CD4-positive, alpha-beta T cell treated with Interleukin-12 subunit alpha and Interleukin-12 subunit beta, for 1 hour (primary cell): ENCODE results near the gene CDH8.
"Not testable (repeated sequence)": the region's sequence is repeated elsewhere in the genome, so short reads cannot be mapped to it uniquely, and the experiment has no call there.

Experiments used
- DNase-seq: peaks from one replicate; pipeline ENCODE4 v3.0.0-alpha.2; 2020

The CDH8 gene

DNA sequence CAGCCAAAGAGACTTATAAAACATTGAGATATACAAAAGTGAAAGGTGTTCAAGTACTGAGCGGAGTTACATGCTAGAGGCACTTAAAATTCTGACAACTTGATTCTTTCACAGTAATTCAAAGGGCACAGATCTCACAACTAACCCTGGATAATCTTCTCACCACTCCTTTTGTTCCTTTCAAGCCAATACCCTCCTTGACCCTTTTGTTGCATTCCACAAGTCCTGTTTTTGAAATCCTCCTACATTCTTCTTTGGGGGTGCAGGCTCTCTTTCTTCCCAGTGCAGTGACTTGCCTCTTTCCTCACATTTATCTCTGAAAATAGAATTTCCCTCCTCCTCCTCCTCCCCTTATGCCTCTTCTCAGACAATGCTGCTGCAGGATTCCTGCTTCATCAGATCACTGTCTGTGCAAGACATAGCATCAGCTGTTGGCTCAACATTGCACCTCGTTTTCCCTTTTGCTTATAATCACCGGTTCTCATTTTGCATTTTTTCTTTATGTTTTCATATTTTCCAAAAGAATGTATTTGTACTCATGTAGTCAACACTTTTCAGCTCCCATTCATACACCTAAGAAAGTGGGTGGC lies 199.3 kb downstream of the CDH8 start:
- no peak for DNase-seq

DNA sequence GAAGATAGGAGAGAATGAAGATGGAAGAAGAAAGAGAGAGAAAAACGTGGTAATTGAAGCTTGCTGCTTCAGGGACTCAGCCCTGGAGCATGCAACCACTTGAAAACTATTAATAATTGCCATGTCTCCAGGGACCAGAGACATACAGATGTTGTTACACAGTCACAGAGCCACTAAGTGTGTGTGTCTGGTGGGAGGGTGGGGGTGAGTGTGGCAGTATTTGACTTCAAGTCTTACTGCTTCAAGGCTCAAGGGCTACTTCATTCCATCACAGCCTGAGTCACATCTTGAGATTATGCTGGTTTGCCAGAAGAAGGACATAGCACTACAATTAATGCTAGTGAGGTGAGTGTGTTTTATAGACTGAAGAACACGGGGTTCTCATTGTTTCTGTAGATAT lies 202.2 kb downstream of the CDH8 start:
- DNase-seq = no peak

DNA sequence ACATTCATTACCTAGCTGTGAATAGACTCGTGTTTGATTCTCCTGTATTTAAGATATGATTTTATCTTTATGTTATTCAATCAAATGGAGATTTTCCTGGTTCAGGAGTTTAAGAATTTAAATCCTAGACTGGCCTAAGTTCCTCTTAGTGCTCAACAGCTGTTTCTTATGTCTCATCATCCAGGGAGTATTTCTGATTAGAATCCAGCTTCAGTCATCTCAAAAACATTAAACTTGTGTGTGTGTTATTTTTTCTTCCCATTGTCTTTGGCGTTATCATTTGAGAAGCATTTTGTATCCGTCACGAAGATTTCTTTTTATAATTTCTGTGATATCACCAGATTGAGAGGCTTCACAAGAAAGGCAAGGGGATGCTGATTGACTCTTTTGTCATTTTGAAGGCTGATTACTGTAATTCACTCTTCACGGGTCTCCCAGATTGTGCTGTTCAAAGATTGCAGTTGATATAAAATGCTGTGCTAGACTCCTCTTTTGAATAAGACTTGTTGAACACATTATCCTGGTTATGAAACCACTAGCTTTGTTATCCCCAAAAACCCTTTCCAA lies 204.8 kb downstream of the CDH8 start:
- no peak for DNase-seq

DNA sequence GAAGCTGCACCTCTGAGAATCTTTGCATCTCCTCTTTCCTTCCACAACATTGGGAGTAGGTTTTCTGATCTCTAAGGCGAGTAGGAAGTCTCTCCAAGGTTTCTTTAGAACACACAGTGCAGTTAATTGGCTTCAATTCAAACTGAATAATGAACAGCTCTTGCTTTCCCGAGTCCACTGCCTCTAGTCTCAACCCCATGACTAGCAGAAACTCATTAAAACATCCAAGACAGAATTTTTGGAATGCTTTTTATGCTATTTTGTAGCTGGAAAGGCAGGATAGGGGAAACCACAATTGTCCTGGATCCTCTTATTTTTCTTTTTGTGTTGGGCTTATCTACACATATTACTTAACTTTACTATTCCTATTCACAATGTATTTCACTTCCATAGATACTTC lies 206.6 kb downstream of the CDH8 start:
- no peak for DNase-seq

DNA sequence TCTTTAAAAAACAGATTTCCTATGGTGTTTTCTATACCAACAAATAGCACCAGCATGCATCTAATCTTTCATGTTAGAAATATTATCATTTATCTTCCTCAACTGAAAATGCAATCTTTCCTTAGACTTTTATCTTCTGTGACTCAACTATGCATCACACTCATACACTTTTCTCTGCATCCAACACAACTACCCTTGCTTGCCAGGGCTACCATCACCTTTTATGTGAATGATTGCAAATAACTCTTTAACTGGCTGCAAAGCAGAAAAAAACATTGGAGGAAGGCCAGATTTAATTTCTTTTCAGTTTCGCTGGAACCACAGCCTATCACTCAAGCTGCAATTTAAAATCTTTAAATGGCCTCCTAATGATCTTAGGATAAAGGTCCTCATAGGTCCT lies 212.9 kb downstream of the CDH8 start:
- no peak for DNase-seq

DNA sequence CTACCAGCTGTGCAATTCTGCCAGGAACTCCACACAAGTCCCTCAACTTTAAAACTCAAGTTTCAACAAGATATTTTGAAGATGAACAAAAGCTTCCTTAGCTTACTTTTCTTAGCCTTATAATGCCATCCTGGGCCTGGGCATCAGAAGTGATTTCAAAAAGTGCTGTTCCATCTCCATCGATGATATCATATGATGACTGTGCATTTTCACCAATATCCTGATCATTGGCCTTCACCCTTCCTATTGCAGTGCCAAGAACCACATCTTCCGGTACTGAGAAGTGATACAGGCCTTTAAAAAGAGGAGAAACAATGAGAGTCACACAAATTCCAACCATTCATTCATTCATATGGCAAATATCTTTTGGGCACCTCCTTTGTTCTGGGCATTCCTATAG lies 215.4 kb downstream of the CDH8 start:
- DNase-seq = no peak

DNA sequence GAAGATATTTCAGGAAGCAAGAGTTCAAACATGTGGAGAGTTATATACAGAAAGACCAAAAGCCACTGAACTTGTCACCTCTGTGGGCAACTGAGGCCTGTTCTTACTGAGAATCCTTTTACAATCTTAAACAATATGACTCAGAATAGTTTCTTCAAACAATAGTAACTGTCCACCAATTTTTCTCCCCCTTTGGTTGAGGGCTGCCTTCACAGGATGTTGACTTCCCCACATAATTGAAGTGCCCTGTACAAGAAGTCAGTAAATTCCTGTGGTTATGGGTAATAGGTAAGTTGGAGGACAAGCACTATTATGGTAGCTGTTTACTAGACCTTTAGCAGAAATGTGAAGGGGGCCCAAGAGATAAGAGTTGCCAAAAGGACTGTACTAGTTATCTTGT lies 215.8 kb downstream of the CDH8 start:
- no peak for DNase-seq

DNA sequence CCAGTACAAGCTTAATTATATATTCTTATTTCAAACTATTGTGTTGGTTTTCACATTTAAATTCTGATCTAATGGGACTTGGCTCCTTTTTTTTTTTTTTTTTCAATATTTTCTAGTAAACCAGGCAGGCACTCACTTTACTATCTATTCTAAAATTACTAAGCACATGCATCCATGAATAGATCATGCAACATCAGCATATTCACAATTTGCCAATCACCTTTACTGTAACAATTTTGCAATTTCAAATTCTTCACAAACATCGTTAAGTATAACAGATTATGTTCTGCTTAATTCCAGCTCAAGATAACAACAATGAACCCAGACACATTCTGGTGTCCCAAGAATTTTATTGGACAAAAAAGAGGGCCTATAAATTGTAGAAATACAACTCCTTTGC lies 217.4 kb downstream of the CDH8 start:
- no peak for DNase-seq

DNA sequence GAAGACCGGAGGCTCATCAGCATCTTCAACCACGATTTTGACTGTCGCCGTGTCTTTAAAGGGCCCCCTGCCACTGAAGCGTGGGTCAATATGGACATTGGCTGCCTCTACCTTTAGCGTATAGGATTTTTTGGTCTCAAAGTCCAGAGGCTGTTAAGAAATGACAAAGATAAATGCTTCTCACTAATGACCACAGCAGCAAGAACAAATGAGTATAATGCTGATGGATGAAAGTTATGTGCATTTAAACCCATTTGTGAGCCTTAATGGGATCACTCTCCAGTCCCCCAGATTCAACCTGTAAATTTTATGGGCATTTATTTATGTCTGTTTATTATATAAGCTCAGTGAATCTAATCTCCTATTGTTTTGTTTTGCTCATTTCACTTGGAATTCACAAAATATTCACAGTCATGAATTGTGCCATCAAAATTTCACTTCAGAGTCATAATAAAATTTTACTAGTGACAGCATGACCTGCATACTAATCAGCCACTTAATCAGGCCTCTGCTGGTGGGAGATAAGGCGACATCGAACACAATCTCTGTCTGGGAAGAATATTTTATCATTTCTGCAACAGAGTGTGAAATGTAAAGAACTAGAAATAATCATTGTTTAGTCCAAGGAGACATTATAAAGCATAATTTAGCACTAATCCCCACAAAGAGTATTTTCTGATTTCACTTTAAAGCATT lies 218.5 kb downstream of the CDH8 start:
- no peak for DNase-seq

DNA sequence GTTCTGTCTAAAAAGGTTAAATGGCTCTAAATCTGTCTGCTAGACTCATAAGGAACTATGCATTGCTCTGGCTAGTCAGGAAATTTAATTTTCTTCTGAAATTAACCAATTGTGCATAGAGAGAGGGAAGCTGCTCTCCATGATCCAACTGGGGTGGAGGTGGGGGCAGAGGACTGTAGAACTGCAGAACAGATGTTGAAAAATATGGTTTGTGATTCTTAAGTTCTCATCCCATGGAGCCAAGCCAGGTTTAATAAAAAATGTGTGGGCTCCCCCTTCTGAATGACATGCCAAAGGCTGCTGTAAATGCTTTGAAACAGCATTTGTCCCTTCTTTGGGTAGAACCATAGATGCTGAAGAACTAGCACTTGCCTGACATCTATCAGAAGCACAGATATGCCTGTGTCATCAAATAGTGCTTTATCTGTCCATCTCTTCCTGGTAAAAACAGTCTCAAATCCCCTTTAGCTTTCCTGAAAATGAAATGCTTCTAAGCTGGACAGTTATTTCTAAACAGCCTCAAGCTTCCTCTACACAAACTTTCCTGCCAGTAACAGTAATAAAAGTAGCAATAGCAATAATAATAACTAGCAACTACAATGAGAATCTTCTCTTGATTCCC lies 221.4 kb downstream of the CDH8 start:
- DNase-seq = no peak

DNA sequence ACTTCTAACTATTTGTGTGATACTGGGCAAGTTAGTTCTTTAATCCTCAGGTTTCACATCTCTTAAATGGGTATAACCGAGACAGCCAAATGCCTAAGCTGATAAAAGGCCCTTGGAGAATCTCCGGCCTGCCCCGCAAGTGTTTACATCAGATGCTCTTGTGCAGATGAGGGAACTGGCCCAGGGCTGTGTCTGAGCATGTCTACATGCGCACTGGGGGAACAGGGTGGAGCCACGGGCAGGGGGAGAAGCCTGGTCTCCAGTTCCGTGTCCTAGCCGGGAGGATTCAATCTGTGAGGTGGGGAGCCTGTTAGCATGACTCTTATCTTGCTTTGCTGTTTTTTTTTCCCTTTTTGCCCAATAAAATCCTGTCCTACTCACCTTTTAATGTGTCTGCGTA lies 222.9 kb downstream of the CDH8 start:
- DNase-seq = no peak

DNA sequence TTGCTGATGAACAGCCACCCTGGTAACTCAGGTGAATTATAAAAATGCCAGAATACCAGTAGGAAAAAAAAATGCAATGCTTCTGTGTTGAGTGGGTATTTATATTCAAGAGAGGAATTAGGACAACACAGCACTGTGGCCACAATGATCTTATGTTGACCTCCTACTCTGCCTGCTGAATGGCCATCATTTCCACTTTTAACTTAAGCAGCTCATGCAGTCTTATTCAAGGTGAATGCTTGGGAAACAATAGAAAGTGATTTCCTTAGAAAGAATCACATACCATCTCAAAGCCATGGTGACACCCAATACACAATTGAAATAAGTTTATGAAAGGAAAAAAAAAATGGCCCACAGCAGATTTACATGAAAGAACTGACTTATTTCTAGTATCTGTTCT lies 224.0 kb downstream of the CDH8 start:
- DNase-seq = no peak

DNA sequence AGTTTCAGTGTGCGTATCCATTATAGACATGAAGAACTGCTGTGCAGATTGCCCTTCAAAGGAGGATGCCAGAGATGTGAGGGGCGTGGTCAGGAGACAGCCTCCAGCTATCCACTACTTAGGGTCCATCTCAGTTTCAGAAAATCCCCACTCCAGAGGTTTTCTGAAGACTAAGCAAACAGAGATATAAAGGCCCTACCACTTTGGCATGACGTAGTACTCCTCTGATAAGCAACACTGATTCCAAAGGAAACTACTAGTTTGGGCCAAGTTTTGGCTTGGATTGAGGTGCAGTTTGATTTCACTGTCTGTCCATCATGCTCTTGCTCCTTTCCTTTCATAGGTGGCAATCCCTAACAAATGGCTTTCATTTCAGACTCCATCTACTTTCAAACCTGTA lies 228.7 kb downstream of the CDH8 start:
- no peak for DNase-seq

DNA sequence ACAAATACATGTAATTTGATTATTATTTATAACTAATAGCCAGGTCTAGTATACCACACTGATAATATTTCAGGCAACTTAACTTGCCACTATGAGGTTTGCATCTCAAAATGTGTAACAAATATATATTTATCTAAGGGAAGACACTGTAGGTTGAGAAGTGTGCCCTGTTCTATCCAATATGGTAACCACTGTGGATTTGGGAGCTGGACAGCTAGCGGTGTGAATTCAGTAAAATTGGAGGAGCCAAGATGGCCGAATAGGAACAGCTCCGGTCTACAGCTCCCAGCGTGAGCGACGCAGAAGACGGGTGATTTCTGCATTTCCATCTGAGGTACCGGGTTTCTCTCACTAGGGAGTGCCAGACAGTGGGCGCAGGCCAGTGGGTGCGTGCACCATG lies 235.0 kb downstream of the CDH8 start:
- not testable (repeated sequence) for DNase-seq

DNA sequence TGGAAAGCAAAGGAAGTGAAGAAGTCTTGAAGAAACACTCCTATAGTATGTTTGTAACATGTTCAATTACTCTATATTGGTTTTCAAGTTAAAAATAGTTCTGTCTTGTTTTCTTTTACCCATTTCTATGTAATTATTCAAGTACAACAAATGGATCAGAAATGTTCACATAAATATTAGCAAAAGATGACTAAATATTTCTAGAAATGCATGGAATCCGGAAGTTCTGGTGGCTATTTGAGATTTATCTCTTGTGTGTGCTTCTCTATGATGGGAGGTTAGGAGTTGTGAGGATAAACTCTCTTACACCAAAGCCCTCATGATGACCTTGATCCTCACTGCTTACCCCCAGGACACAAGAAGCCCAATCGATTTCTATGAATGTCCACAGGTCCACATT lies 237.5 kb downstream of the CDH8 start:
- DNase-seq = no peak

DNA sequence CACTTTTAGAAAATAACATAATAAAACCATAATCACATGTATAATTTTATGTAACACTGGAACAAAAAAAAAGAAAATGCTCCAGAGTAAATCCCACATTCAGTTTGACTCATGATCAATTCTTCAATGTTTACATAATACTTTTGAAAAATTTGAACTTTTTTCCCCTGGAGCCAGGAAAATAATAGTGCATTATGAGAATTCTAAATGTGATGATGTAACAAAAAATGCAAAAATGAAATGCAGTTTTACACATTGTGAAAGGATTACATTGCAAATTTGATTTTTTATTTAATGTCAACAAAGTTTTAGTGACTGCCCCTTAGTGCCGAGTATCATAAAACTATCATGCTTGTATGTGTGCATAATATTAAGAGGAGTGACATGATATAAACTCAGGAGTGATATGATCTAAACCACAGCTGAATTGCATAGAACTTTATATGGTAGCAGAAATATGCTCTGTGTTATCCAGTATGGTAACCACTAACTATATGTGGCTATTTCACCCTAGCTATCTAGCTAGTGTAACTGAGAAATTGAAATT lies 238.2 kb downstream of the CDH8 start:
- no peak for DNase-seq

DNA sequence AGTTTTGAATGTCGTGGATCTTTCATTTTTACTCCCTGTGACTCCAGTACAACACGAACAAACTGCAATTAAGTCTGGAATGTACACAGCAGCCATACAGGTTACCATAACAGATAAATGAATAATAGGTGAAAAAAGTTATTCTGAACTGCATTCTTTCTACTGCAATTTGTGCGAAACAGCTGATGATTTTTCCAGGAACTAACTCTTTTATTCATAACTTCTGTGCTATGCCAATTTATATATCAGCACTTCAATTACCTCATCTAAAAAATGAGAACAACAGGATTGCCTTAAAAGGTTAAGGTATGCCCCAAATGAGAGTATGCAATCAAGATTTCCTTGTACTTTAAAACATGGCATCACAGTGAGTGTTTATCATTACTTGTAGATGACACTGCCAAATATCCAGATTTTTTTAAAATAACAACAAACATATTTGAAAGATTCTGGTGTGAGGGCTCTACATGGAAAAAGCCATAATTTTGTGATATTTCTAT lies 238.9 kb downstream of the CDH8 start:
- no peak for DNase-seq

DNA sequence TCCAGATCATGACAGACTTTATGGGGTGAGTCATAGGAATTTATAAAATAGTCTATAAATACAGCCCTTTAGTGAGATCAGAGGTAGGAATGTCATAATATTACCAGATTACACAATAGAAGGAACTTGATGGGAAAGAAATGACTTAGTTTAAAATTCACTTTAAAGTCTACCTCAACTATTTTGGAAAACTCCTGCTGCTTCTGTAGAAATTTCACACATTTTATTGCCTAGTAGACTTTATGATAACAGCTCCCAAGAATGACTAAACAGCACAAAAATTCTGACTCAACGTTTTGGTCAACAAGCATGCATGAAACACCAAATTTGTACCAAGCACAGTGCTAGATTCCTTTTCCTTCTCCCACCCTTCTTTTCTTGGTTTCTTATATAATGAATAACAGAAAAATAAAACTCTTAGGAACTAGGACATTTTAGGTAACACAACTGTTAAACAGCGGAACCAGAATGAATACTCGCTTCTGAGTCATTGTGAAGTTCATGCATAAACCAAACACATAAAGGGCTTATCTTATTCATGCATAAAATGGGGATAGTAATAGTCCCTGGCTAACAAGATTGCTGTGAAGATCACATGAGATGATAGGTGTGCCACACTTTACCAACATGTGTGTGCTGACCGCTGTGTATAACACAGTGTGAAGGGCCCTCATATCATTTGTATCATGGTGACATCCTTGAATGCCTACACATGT lies 243.9 kb downstream of the CDH8 start:
- no peak for DNase-seq

DNA sequence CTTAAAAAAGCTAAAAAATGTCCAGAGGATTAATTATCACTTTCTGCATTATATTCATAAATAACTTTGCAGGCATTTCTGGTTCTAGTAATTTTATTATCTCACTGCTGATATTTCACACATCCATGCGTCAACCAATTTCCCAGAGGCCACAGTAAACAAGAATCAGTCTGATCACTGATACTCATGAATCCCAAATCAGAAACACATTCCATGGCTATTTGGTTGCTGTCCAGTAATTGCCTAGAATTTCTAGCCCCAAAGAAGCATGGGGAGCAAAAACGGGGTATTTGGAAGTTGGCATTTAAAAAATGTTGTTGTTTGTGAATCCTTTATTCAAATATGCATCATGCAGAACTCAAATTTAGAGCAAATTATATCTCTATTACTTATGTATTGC lies 244.8 kb downstream of the CDH8 start:
- DNase-seq = no peak

DNA sequence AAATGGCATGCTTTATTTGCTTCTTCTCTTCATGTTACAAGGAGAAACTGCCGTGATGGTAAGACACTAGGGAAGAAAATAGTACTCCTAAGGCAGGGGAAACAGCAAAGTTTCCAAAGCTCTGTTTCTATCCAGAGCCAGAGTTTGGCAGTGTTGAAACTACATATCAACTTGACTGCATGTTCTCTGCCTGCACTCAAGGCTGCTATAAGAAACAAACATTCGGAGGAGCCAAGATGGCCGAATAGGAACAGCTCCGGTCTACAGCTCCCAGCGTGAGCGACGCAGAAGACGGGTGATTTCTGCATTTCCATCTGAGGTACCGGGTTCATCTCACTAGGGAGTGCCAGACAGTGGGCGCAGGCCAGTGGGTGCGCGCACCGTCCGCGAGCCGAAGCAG lies 254.4 kb downstream of the CDH8 start:
- DNase-seq = not testable (repeated sequence)

DNA sequence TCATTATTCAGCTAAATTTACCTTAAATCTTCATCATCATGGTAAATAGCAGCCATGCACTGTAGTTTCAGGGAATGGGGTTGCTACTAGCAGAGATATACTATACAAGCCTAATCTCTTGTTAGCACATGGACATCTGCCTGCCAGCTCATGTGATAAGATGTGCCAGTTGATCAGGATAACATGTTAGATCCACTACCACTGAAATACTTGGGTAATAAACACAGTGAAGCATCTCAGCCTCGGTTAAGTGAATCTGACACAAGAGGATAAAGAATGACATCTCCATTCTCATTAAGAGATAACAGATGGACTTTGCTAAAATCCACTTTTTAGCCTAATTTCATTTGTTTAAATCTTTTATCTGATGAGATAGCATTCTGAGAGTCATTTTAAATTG lies 256.1 kb downstream of the CDH8 start:
- DNase-seq = no peak

DNA sequence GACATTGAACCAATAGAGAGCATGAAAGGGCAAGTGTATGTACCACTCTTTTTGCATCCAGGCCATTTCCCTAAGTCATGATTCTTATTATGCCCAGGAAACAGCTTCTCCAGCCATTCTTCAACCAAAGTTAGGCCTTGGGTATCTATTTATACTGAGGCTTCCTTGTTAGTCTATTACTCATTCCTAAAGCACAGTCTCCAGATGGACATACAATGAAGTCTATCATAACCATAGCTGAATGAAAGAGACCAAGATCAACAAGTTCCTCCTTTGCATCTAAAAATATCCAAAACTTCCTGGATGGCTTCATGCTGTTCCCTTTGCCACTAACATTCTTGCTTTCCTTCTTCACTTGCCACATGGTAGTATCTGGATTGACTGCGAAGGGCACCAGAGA lies 265.9 kb downstream of the CDH8 start:
- DNase-seq = no peak

DNA sequence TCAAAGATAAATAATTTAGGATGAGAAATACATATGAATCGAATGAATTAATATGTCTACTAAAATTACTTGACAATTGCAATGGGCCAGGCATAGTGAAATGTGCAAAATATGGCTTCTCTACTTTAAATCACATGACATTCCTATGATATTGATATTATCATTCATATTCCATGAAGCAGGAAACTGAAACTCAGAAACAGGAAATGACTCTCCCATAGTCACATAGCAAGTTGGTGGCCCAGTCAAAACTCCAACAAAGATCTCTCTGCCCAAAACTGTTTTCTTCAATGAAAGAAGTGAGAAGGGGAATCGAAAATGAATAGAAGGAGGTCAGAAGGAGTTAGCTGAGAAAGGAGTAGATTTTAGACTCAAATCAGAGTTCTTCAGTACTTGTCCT lies 272.2 kb downstream of the CDH8 start:
- no peak for DNase-seq
